IPS DF 4.7 (cell line): ENCODE results near the gene CILP2.
A peak's percentile ranks its signal among the peaks of the same experiment; 100 is the strongest.

Experiments used
- DNase-seq: peaks from one replicate; pipeline ENCODE4 v3.0.0-alpha.2; 2013; ENCODE audit warnings: low spot score; ENCODE audit errors: extremely low read depth

The CILP2 gene

GRCh38 chr19:19529783-19530422 is 8.2 kb upstream of the CILP2 start:
- DNase-seq, result no peak

GRCh38 chr19:19530423-19530804 is 7.7 kb upstream of the CILP2 start:
- DNase-seq, result no peak

GRCh38 chr19:19530889-19531288 is 7.2 kb upstream of the CILP2 start:
- DNase-seq, result no peak

- DNase-seq, result peak; percentile 60
Measured at GRCh38 chr19:19531951-19532805, 5.9 kb upstream of the CILP2 start.

GRCh38 chr19:19532806-19533701 is 5.0 kb upstream of the CILP2 start:
- no peak for DNase-seq

- no peak for DNase-seq
Measured at GRCh38 chr19:19533841-19534240, 4.2 kb upstream of the CILP2 start.

- no peak for DNase-seq
Measured at GRCh38 chr19:19534556-19535265, 3.4 kb upstream of the CILP2 start.

GRCh38 chr19:19535311-19536191 is 2.5 kb upstream of the CILP2 start:
- DNase-seq, result no peak

GRCh38 chr19:19537075-19538048 is 703 bp upstream of the CILP2 start:
- no peak for DNase-seq

- DNase-seq, result no peak
Measured at GRCh38 chr19:19538785-19539166, 711 bp downstream of the CILP2 start.

- no peak for DNase-seq
Measured at GRCh38 chr19:19539698-19540063, 1.6 kb downstream of the CILP2 start.

- no peak for DNase-seq
Measured at GRCh38 chr19:19540064-19540714, 2.1 kb downstream of the CILP2 start.

GRCh38 chr19:19540715-19541515 is 2.9 kb downstream of the CILP2 start:
- DNase-seq, result peak; percentile 62

- no peak for DNase-seq
Measured at GRCh38 chr19:19541616-19542015, 3.6 kb downstream of the CILP2 start.

GRCh38 chr19:19542507-19542906 is 4.4 kb downstream of the CILP2 start:
- no peak for DNase-seq

GRCh38 chr19:19543101-19543500 is 5.0 kb downstream of the CILP2 start:
- DNase-seq, result no peak

- DNase-seq, result no peak
Measured at GRCh38 chr19:19543640-19544039, 5.6 kb downstream of the CILP2 start.
